Measurements from ENCODE around the gene GSTM2. TPM values are rescaled to one million over a fixed set of nuclear protein-coding genes. Genes with fewer than 3 reads are reported as not detected.

The GSTM2 gene
- total and polyA plus RNA-seq, 8 donors = 10.4 to 193 (median 32.9) TPM

DNA sequence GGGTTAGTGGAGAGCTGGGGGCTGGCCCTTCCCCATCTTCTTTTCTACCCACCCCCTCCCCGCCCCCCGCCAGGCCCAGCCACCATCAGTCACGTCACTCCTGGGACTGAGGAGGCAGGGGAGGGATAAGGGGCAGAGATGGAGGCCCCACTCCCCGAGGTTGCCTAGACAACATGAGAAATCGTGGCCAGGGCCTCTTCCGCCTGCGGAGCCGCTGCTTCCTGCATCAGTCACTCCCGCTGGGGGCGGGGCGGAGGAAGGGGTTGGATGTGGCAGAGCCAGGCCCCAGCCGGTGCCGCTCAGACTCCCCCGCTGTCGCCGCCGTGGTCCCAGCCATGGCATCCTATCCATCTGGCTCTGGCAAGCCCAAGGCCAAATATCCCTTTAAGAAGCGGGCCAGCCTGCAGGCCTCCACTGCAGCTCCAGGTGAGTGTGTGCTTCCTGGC is 47.0 kb upstream of the GSTM2 start:
- peak overlapping the region; percentile 66 to 84 (median 77) for H3K4me3 ChIP-seq
- intact Hi-C loops (cut with DNase I) = no loop called here

DNA sequence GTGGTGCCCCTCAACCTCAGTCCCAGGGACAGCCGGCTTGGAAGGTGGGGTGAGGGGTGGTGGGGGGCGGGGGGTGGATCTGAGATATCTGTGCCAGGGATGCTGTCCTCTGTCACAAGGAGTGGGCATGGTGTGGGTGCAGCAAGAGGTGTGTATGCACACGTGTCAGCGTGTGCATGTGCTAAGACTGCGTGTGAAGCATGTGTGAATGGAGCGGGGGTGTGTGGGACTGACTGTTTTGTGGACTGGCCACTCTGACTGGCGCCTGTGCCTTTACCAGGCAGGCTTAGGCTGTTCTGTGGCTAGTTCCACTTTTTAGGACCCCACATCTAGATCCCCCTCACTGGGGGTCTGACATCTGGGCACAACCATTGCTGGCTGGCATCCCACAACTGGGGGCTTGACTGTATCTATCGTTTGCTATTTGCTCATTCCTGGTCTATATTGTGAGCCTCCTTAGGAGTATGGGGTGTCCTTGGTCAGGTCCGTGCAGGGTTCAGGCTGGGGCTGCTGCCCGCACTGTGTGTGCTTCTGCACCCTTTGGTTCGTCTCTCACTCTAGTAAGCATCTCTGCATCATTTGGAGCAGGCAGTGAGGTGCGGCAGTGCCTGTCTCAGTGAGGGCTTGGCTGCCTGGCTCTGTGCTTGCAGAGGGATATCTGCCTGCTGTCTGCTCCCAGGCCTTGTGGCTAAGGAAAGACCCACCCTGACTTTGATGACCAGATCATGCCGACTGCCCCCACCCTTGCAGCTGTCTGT is 46.3 kb upstream of the GSTM2 start:
- Histone ChIP-seq H3K27ac (no peak overlapping the region), H3K27me3 (no peaks in the 10 kb centered on the region), H3K4me1 (peaks cover 3 to 15% (median 14%) of the 10 kb centered on the region in 3 donors), H3K36me3 (peaks cover 0 to 7% (median under 1%) of the 10 kb centered on the region in 3 donors), H3K4me3 (peak overlapping the region in 3 of 4 donors; percentile 66 to 84 (median 80)), H3K9me3 (no peaks in the 10 kb centered on the region)
- ATAC-seq (no peak), DNase-seq (peak in 3 of 6 donors; percentile 17 to 49 (median 30)), FAIRE-seq (no peak)
- intact Hi-C loops (cut with DNase I) = no loop called here
- TF ChIP-seq, protein P1, sequence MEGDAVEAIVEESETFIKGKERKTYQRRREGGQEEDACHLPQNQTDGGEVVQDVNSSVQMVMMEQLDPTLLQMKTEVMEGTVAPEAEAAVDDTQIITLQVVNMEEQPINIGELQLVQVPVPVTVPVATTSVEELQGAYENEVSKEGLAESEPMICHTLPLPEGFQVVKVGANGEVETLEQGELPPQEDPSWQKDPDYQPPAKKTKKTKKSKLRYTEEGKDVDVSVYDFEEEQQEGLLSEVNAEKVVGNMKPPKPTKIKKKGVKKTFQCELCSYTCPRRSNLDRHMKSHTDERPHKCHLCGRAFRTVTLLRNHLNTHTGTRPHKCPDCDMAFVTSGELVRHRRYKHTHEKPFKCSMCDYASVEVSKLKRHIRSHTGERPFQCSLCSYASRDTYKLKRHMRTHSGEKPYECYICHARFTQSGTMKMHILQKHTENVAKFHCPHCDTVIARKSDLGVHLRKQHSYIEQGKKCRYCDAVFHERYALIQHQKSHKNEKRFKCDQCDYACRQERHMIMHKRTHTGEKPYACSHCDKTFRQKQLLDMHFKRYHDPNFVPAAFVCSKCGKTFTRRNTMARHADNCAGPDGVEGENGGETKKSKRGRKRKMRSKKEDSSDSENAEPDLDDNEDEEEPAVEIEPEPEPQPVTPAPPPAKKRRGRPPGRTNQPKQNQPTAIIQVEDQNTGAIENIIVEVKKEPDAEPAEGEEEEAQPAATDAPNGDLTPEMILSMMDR (IDR thresholded peaks at IDR 0.05) = no peak
- 37 to 39% methylated on average over 13 of the region's 13 CpGs for WGBS, 2 donors

More for the DNA sequence above, 47.0 kb upstream of the GSTM2 start:
- Histone ChIP-seq H3K27me3 (no peaks in the 10 kb centered on the region), H3K27ac (peak overlapping the region; percentile 39 to 84 (median 72)), H3K9me3 (no peaks in the 10 kb centered on the region), H3K4me1 (peaks cover 3 to 15% (median 14%) of the 10 kb centered on the region in 3 donors), H3K36me3 (peaks cover 0 to under 1% (median 0%) of the 10 kb centered on the region in 3 donors)
- ATAC-seq = peak; percentile 66 to 81 (median 77)
- 0% methylated on average over 15 to 18 of the region's 18 CpGs for WGBS, 2 donors
- no peak for FAIRE-seq
- peak; percentile 84 to 95 (median 90) for DNase-seq
- TF ChIP-seq, protein P1 (IDR thresholded peaks at IDR 0.05) = no peak

DNA sequence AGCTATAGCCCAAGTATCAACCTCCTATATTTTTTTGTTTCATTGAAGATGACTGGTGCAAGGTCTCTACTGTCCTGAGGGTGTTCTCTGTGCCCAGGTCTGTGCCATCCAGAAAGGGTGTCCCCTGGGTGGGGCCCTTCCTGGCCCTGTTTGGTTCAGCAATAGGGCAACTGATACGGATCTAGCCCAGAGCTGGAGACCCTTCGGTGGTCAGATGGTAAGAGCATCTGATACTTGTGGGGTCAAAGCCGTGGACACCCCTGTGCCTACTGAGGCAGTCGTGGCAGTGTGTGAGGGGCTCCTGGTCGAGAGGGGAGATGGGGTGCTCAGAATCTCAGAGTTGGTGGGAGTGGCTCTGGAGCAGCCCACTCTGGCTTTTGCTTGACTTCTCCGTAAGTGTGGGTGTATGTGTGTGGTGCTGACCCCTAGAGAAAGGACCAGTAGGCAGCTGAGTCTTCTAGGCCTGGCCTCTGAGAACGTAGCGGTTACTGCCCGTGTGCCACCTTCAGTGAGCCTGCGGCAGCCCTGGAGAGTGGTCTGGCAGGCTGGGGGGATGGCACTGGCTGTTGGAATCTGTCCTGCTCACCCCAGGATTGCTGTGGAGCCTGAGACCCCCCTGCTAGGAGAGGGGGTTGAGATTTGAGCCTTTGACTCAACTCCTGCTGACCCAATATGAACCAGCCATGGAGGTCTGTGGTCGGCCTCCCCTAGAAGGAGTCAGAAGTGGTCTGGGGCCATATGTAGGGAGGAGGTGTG is 45.5 kb upstream of the GSTM2 start:
- Histone ChIP-seq H3K4me1 (peaks cover 3 to 15% (median 14%) of the 10 kb centered on the region in 3 donors), H3K9me3 (no peaks in the 10 kb centered on the region), H3K36me3 (peaks cover 0 to 15% (median 5%) of the 10 kb centered on the region in 3 donors), H3K27ac (no peak overlapping the region), H3K4me3 (no peak overlapping the region), H3K27me3 (no peaks in the 10 kb centered on the region)
- DNase-seq (peak in 1 of 6 donors; percentile 8), FAIRE-seq (no peak), ATAC-seq (no peak)
- TF ChIP-seq, protein P1 (IDR thresholded peaks at IDR 0.05) = no peak
- 77 to 84% methylated on average over 11 of the region's 11 CpGs for WGBS, 2 donors
- intact Hi-C loops (cut with DNase I) = no loop called here

DNA sequence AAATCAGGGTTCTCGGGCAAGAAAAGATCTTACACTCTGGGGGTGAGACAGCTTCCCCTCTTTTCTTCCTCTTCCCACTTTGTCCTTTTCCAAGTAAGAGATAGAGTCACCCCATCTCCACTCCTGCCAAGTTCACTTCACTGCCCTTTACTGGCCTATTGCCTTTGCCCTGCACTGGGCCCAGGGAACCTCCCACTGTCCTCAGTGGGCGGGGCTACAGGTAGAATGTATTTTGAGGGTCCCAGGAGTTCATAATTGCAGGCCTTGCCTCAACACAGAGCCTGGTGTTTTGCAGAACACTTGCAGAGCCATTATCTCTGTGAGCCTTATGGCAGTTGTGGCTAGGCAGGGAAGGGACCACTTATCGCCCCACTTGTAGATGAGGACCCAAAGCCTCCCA is 45.0 kb upstream of the GSTM2 start:
- WGBS, 2 donors = 84 to 87% methylated on average over 3 of the region's 3 CpGs
- Histone ChIP-seq H3K9me3 (no peaks in the 10 kb centered on the region), H3K36me3 (peaks cover 0 to 20% (median 5%) of the 10 kb centered on the region in 3 donors), H3K27ac (no peak overlapping the region), H3K4me1 (peaks cover 3 to 15% (median 13%) of the 10 kb centered on the region in 3 donors), H3K27me3 (no peaks in the 10 kb centered on the region), H3K4me3 (no peak overlapping the region)
- FAIRE-seq = no peak
- intact Hi-C loops (cut with DNase I) = no loop called here
- ATAC-seq = no peak
- no peak for DNase-seq
- TF ChIP-seq, protein P1 (IDR thresholded peaks at IDR 0.05) = no peak
